ENCODE results near the gene FSTL4.
A peak's percentile ranks its signal among the peaks of the same experiment; 100 is the strongest.

Gene FSTL4

DNA sequence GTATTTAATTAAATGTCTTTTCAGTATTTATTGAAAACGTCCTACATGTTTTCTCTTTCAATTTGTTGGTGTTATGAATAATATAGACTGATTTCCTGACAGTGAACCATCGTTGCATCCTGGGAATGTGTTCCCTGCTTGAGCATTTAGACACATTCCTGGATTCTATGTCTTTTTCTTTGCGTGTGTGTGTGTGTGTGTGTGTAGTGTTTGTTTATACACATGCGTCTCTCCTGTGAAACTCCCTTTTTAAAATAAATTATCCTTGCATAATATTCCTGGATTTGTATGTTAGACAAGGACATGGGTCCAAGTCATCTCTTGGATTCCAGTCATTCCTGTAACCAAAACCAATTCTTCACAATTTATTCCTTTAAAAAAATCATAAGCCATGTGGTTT, 407.1 kb downstream of the FSTL4 start:
- DNase-seq: no peak

DNA sequence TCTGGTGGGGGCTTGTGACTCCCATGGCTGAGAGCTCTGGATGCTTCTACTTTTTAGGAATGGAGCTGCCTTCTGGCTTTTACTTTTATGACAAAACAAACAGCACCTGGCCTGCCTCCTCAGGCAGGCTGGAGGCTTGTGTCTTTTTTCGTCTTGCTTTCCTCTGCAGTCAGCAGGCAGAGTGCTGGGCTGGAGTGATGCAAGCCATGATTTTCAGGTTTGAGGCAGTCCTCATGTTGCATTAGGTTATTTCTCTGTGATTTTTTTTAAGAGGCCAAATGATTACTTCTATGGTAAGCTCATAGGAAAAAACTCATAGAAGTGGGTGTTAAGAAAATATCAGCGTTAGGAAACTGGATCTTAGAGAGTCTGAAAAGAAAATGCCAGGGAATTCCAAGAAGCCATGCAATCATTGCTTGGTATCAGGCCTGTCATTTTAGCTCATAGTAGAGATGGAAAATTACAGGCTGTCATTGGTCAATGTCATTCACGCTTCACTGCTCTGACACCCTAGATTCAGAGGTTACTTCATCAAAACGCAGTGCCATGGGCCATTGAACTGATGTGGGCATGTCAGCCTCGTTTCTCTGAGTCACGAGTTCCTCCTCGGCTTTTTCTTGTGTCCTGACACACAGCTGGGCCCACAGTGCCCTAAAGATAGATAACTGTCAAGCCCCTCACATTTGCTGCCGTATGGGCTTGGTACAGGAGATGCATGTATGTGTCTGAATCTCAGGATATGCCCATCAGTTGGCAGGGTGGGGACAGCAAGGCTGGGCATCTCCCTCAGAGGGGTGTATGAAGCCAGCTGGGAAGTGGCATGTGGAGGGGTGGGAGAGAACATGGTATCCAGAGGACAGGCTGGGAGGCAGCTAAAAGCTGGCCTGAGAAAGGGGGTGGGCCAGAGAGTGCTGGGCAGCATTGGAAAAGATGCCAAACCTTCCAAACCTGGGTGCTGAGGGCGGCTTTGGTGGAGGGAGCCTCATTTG, 408.7 kb downstream of the FSTL4 start:
- DNase-seq: no peak

DNA sequence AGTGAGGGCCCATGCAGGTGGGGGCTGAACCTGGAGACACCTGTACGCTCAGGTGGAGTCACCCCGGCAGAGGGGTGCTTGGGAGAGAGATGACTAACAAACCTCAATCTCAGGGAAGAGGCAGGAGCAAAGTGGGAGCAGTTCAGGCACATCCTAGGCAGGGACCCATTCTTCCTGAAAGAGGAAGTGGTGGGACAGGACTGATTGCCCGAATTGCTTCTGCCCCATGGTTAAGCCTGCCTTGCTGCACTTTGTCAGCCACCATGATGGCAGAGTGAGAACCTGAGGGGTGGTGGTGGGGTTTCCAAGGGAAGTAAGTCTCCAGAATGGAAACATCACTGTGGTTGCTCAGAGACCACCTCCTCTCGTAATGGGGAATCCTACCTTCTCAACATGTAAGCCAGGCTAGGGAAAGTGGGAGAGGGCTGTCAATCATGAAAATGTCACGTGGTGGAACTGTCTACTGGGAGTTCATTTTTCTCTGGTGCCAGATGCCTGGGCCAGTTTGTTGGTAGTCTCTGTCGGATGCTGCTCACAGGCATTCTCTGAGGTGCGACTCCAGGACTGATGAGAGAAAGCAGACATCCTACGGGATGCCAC, 410.2 kb downstream of the FSTL4 start:
- no peak for DNase-seq

DNA sequence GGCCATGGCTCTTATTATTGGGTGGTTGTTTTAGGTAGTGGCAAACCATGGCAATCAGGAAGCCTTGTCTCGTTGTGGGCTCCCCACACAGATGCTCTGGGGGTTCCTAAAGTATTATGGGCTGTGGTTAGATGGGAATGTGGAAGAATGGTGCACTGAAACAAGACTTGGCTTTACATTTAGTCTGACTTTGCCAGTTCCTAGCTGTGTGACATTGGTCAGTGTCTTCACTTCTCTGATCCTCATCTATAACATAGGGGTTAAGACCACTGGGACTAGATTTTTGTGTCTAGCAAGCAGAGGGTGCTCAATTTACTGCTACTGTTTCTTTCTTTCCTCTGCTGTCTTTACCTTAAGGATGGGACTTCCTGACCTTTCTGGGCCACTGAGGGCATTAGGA, 411.0 kb downstream of the FSTL4 start:
- DNase-seq: no peak

DNA sequence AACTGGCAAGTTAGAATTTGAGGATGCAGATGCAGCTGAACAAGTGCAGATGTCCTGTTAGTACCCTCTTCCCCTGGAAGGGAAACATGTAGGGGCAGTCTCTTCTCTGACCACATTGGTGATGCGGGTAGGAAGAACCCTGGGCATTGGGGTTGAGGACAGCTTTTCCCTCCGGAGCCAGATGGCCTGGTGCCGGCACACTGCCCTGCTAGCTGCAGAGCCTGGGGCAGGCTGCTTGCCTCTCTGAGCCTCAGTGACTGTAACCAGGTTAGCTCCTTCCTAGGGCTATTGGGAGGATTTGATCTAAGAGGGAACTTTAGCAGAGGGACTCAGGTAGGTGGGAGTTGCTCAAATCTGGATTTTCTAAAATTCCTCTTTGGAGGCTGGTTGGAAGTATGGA, 412.1 kb downstream of the FSTL4 start:
- no peak for DNase-seq

DNA sequence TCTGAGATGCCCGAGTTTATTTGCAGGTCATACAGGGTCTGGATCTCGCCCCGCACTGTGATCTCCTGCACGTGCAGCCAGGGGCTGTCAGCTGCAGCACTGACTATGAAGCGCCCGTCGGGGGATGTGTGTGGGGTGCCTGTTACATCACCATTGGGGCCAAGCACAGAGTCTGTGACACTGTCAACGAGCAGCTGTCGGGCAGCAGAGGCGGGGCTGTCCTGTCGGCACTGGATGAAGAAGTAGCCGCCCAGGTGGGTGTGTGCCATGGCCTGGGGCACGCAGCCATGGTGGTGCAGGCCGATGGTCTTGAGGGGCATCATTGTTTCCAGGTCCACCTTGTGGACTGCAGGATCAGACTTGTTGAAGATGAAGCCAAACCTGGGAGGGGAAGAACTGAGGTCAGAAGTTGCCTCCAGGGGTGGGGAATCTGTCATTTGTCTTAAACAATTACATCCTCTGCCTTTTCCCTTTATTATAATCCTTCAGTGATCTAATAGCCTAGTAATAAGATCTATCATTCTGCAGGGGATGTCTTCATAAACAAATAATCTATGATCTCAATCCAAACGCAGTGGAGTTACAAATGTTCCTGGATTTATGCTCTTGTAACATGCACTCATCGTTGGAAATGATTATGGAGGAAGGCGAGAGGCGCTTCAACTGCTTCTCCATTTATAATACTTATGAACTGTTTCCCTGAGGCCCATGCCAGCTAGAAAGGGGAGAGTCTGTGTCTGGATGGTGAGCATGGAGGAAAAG, 412.7 kb downstream of the FSTL4 start:
- no peak for DNase-seq

GRCh38 chr5:133198511-133198910, 413.8 kb downstream of the FSTL4 start:
- DNase-seq: no peak

DNA sequence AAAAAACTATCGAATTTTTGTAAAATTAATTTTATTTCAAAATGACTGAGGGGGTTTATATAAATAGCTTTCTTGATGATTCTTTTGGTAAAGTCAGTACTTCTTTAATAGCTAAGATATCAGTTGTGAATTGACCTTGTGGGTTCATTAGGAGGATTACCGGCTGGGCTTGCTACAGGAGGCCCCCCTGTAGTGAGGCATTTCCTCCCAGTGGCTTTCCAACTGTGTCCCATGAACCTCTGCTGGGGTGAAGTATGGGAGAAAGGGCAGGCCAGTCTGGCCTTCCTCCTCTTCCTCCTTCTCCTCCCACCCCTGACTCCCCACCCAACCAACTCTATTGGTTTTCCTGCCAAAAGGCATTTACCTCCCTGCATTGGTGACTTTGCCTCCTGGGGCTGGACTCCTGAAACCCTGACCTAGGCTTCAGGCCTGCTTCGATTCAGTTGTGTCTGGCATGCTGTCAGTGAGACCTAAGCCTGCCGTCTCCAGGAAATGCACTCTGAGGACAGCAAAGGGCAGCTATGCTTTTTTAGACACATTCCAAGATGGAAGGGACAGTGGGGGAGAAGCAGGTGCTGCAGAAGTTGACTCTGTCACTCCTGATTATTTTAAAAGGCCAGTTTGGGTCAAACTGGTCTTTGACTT, 415.8 kb downstream of the FSTL4 start:
- DNase-seq: no peak

GRCh38 chr5:133195250-133195649, 417.1 kb downstream of the FSTL4 start:
- DNase-seq: no peak

DNA sequence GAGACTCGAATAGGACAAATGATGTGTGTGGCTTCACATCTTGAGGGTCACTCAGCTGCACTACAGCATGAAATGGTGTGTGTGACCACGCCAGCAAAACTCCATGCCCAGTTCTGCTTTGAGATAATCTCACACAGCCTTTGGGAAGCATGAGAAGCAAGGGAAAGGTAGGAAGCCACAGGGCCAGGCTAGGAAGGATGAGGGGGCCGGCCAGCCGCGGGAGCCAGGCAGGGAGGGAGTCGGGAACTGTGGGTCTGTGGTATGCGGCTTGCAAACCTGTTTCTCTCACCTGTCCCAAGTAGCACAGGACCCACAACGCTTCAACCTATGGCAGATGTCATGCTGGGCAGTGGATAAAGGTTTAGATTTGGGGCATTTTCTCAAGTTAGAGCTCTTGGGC, 418.5 kb downstream of the FSTL4 start:
- DNase-seq: no peak

DNA sequence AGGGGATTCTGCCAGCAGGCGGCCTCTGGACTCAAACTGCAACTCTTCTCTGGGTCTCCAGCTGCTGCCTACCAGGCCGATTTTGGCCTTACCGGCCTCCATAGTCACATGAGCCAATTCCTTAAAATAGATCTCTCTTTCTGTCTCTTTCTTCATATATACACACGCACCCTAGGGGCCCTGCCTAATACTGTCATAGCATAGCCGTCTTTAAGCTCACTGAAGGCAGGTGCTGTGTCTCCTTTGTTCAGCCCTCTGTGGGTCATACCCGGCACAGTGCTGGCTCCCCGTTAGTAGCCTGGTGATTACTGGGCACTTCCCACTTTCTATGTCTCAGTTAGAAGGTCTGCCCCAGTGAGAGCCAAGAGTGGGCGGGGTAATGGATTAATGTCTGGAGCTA, 419.6 kb downstream of the FSTL4 start:
- no peak for DNase-seq

DNA sequence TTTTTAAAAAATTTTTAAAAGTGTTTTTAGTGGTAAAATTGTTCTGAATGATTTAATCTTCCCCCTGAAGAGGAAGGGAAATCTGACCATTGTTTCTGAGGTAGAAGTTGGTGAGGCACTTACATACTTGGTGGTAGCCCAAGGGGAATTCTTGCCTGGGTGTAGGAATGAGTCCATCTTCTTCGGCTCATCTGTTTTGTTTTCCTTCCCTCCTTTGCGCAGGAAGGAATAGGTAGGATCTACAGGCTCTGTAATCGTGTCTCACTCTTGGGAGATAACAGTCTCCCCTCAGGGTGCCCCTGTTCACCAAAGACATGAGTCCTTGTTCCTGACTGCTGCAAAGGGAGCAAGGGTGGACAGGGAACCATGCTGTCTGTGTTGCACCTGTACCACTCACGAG, 422.5 kb downstream of the FSTL4 start:
- DNase-seq: no peak

- DNase-seq: no peak
These were observed 432.9 kb downstream of the FSTL4 start for GRCh38 chr5:133179405-133179804.

- DNase-seq: peak; percentile 28 to 70 (median 53)
These were observed 441.5 kb downstream of the FSTL4 start for GRCh38 chr5:133170756-133171387.

GRCh38 chr5:133164759-133165158, 447.6 kb downstream of the FSTL4 start:
- no peak for DNase-seq

DNA sequence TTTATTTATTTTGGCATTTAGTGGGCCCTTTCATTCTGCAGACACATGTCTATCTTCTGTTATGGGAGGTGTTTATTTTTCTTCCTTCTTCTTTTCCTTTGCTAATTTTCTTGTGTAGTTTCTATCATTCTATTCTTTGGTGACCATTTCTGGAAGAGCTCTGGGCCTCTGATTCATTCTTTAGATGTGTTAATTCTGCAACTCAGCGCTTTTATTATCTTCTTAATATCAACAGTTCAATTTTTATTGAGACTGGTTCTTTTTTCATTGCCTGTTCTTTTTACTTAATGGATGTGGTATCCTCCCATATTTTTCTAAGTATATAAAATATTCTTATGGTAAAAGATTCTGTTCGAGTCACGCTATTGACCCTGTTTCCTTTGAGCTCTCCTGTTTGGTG, 448.5 kb downstream of the FSTL4 start:
- DNase-seq: no peak

DNA sequence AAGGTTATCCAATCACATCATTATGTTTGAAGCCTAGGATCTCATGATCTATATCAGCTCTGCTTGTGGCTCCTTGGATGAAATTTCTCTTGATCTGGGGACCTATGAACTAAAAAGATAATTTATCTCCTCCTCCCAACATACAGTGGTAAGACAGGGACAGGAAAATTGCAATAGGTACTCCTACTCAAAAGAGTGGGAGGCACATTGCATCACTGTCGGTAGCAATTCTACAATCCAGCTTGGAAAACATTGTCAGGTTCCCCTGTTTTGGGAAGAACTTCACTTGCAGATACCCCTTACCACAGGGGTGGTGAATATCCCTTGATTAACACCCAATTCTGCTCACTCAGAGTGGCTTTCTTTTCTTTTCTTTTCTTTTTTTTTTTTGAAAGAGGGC, 452.8 kb downstream of the FSTL4 start:
- no peak for DNase-seq

- no peak for DNase-seq
These were observed 456.9 kb downstream of the FSTL4 start for GRCh38 chr5:133155326-133155969.

DNA sequence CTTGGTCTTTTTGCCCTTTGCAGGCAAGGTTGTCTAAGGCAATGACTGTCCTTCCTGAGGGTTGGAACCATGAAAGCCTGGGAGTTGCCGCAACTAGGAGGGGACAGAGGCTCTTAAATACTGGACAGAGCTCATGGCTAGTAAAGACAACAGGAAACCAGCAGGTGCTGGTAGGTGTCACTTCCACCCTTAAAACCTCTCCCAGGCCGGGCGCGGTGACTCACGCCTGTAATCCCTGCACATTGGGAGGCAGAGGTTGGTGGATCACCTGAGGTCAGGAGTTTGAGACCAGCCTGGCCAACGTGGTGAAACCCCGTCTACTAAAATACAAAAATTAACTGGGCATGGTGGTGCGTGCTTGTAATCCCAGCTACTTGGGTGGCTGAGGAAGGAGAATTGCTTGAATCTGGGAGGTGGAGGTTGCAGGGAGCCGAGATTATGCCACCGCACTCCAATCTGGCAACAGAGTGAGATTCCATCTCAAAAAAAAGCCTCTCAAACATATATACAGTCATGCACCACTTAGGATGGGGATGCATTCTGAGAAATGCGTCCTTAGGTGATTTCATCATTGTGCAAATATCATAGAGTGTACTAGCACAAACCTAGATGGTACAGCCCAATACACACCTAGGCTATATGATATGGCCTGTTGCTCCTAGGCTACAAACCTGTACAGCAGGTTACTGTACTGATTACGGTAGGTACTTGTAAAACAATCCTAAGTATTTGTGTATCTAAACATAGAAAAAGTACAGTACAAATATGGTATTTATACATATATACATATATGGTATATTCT, 457.9 kb downstream of the FSTL4 start:
- DNase-seq: no peak

- no peak for DNase-seq
These were observed 461.3 kb downstream of the FSTL4 start for GRCh38 chr5:133150909-133151544.

- no peak for DNase-seq
These were observed 463.0 kb downstream of the FSTL4 start for GRCh38 chr5:133149345-133149744.

All from T-helper 1 cell (primary cell).